CD14-positive monocyte (primary cell): ENCODE data around the gene TIMMDC1. TPM values are rescaled to one million over a fixed set of nuclear protein-coding genes. Genes with fewer than 3 reads are reported as not detected.
A peak's percentile ranks its signal among the peaks of the same experiment; 100 is the strongest.

ENCODE experiments used
- DNase-seq, 3 donors: peaks; one replicate each; pipeline ENCODE4 v3.0.0-alpha.2; 2011 to 2022
- H2AFZ ChIP-seq: 2 replicates; pipeline ENCODE4 v1.6.0; 2012; ENCODE audit warnings: mild to moderate bottlenecking, low read depth, low read length, inconsistent platforms; ENCODE audit not compliant: insufficient read depth, poor library complexity, severe bottlenecking
- H3K27ac ChIP-seq, 2 donors: 1 replicate in 1 of 2; 2 replicates in 1 of 2; pipeline ENCODE4 v1.5.1; 2012 to 2013; ENCODE audit warnings: low read length in 2 of 2, control low read depth in 1 of 2, inconsistent platforms in 1 of 2, low read depth in 1 of 2, mild to moderate bottlenecking in 1 of 2
- H3K27me3 ChIP-seq, 2 donors: one replicate each; pipeline versions ENCODE4 v1.6.0 to v1.6.1; 2011 to 2013; ENCODE audit warnings: low read length in 2 of 2; ENCODE audit not compliant: control insufficient read depth in 2 of 2, insufficient read depth in 2 of 2
- H3K36me3 ChIP-seq, 2 donors: replicated peaks in 1 of 2; 1 replicate in 1 of 2; 2 replicates in 1 of 2; pipeline versions ENCODE4 v1.5.1 to v1.6.1; 2012 to 2013; ENCODE audit warnings: low read length in 2 of 2, control low read depth in 1 of 2, inconsistent platforms in 1 of 2, mild to moderate bottlenecking in 1 of 2; ENCODE audit not compliant: insufficient read depth in 2 of 2, control insufficient read depth in 1 of 2
- H3K4me1 ChIP-seq, 2 donors: 1 replicate in 1 of 2; 2 replicates in 1 of 2; pipeline versions ENCODE4 v1.5.1 to v1.6.1; 2012 to 2013; ENCODE audit warnings: low read length in 2 of 2, control low read depth in 1 of 2, inconsistent platforms in 1 of 2, mild to moderate bottlenecking in 1 of 2, moderate library complexity in 1 of 2; ENCODE audit not compliant: insufficient read depth in 2 of 2, control insufficient read depth in 1 of 2
- H3K4me2 ChIP-seq: replicated peaks from 2 replicates; pipeline ENCODE3; 2012; ENCODE audit warnings: low read length, moderate library complexity, mild to moderate bottlenecking; ENCODE audit not compliant: poor library complexity, severe bottlenecking; ENCODE audit errors: extremely low read depth
- H3K4me3 ChIP-seq, 3 experiments: fragments of 200-600 bp in 1 of 3; sonication (generic) in 1 of 3; replicated peaks in 1 of 3; 1 replicate in 2 of 3; 2 replicates in 1 of 3; pipeline ENCODE4 v1.5.1; 2011 to 2013; ENCODE audit warnings: low read length in 3 of 3, mild to moderate bottlenecking in 3 of 3, control low read depth in 2 of 3, low read depth in 2 of 3, inconsistent platforms in 1 of 3, moderate library complexity in 1 of 3
- H3K79me2 ChIP-seq: 2 replicates; pipeline ENCODE4 v1.6.0; 2012; ENCODE audit warnings: mild to moderate bottlenecking, control low read depth, inconsistent platforms, low read length, moderate library complexity; ENCODE audit not compliant: insufficient read depth
- H3K9ac ChIP-seq: 2 replicates; pipeline ENCODE4 v1.6.0; 2017; ENCODE audit warnings: low read length, mild to moderate bottlenecking; ENCODE audit not compliant: insufficient read depth, poor library complexity, severe bottlenecking
- H3K9me3 ChIP-seq, 2 donors: replicated peaks in 1 of 2; 1 replicate in 1 of 2; 2 replicates in 1 of 2; pipeline versions ENCODE4 v1.5.1 to v1.6.1; 2012 to 2013; ENCODE audit warnings: low read length in 2 of 2, control low read depth in 1 of 2; ENCODE audit not compliant: control insufficient read depth in 1 of 2, insufficient read depth in 1 of 2
- H4K20me1 ChIP-seq: 2 replicates; pipeline ENCODE4 v1.6.0; 2012; ENCODE audit warnings: mild to moderate bottlenecking, low read length, control low read depth, moderate library complexity; ENCODE audit not compliant: insufficient read depth
- H3K27ac Mint-ChIP-seq, 7 donors: one replicate each; pipeline ENCODE4 v1.8.0; 2020; ENCODE audit warnings: mild to moderate bottlenecking in 7 of 7, mixed read lengths in 7 of 7, moderate library complexity in 6 of 7, inconsistent platforms in 2 of 7
- H3K27me3 Mint-ChIP-seq, 3 donors: one replicate each; pipeline ENCODE4 v1.8.0; 2021 to 2022; ENCODE audit warnings: low read depth in 3 of 3, mild to moderate bottlenecking in 3 of 3, mixed read lengths in 3 of 3, moderate library complexity in 3 of 3, inconsistent platforms in 1 of 3
- H3K36me3 Mint-ChIP-seq, 2 donors: one replicate each; pipeline ENCODE4 v1.8.0; 2020; ENCODE audit warnings: mixed read lengths in 2 of 2, inconsistent platforms in 1 of 2, mild to moderate bottlenecking in 1 of 2
- H3K4me1 Mint-ChIP-seq: one replicate; pipeline ENCODE4 v1.8.0; 2020; ENCODE audit warnings: mild to moderate bottlenecking, mixed read lengths
- H3K4me3 Mint-ChIP-seq, 2 donors: one replicate each; pipeline ENCODE4 v1.8.0; 2020; ENCODE audit warnings: mild to moderate bottlenecking in 2 of 2, mixed read lengths in 2 of 2, moderate library complexity in 1 of 2
- H3K9me3 Mint-ChIP-seq, 7 donors: one replicate each; pipeline ENCODE4 v1.8.0; 2020 to 2022; ENCODE audit warnings: mixed read lengths in 7 of 7, mild to moderate bottlenecking in 6 of 7, moderate library complexity in 6 of 7, inconsistent platforms in 2 of 7
- CTCF ChIP-seq: fragments of 200-600 bp; IDR thresholded peaks from one replicate; pipeline ENCODE4 v1.8.0; 2022; ENCODE audit warnings: antibody characterized with exemption, mild to moderate bottlenecking
- WGBS: methylation state at CpG from one replicate; pipeline ENCODE4 v1.1.5; 2013; ENCODE audit warnings: missing lambda C conversion rate; ENCODE audit not compliant: insufficient coverage; 5-methylcytosine and 5-hydroxymethylcytosine counted together
- intact Hi-C, 2 donors: fragments of 100-400 bp; cut with micrococcal nuclease; formaldehyde crosslinking; loops; one replicate each; pipeline versions ENCODE4 v1.15.0 to v1.15.1; 2023
- polyA plus RNA-seq, 3 donors: library from polyadenylated mRNA; depleted of rRNA in 1 of 3; unstranded in 2 of 3; stranded (reverse) in 1 of 3; fragments of 300-500 nt in 2 of 3; fragments of >200 nt in 1 of 3; fragmentation: Illumina TruSeq in 2 of 3; gene quantifications; 1 replicate in 2 of 3; 2 replicates in 1 of 3; pipeline ENCODE4 v1.2.3, GENCODE V29; 2012 to 2021

TIMMDC1 gene
- polyA plus RNA-seq, 3 donors, result 34.1 to 81.1 (median 78.2) TPM

DNA sequence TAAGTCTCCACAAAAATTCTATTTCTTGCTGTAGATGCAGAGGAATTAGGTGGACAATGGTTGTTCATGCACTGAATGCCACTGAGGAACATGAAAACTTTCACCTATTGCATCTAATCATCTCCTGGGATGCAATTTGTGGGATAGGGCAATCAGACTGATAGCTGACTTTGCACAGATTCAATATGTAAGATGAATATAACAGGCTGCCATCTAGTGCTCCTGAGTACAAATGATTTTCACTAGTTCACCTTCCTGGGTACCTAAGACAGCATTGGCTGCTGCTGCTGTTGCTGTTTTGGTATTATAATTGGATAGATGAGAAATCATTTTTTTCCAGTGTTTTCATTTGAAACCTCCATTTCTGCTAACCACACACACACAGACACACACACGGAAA is 19.7 kb downstream of the TIMMDC1 start:
- Histone ChIP-seq H2AFZ (no peak overlapping the region), H3K9ac (no peak overlapping the region), H3K4me3 (no peak overlapping the region), H3K9me3 (peaks cover 0 to 3% of the 10 kb centered on the region in 2 donors), H3K27me3 (no peaks in the 10 kb centered on the region), H3K27ac (no peak overlapping the region), H3K4me1 (no peaks in the 10 kb centered on the region), H3K79me2 (no peaks in the 10 kb centered on the region), H3K4me2 (no peak overlapping the region), H4K20me1 (no peaks in the 10 kb centered on the region), H3K36me3 (peaks cover 83 to 99% of the 10 kb centered on the region in 2 donors)
- Mint-ChIP-seq H3K36me3 (peaks cover 88 to 94% of the 10 kb centered on the region in 2 donors), H3K27ac (no peak overlapping the region), H3K9me3 (peaks cover 0 to 11% (median 3%) of the 10 kb centered on the region in 7 donors), H3K4me3 (no peak overlapping the region), H3K4me1 (no peaks in the 10 kb centered on the region), H3K27me3 (no peaks in the 10 kb centered on the region)
- TF ChIP-seq CTCF, result no peak
- no peak for DNase-seq
- intact Hi-C loops, result no loop called here
- no CpG with 5 or more reads among the region's 1 CpG for WGBS

GRCh38 chr3:119524931-119525662 is 26.8 kb downstream of the TIMMDC1 start:
- Mint-ChIP-seq H3K4me1 (no peaks in the 10 kb centered on the region), H3K36me3 (peaks cover 41 to 46% of the 10 kb centered on the region in 2 donors), H3K4me3 (no peak overlapping the region), H3K27ac (peak overlapping the region in 2 of 7 donors; percentile 7 to 29), H3K9me3 (peaks cover 0 to 4% (median 0%) of the 10 kb centered on the region in 7 donors), H3K27me3 (no peaks in the 10 kb centered on the region)
- no peak overlapping the region for H3K4me3 ChIP-seq
- H2AFZ ChIP-seq, result no peak overlapping the region
- no peaks in the 10 kb centered on the region for H3K27me3 ChIP-seq
- intact Hi-C loops, result no loop called here
- 83% methylated on average over 1 of the region's 4 CpGs for WGBS
- H3K36me3 ChIP-seq, result peaks cover 28 to 53% of the 10 kb centered on the region in 2 donors
- no peaks in the 10 kb centered on the region for H4K20me1 ChIP-seq
- H3K4me2 ChIP-seq, result no peak overlapping the region
- no peaks in the 10 kb centered on the region for H3K4me1 ChIP-seq
- H3K9me3 ChIP-seq, result peaks cover 0 to 3% of the 10 kb centered on the region in 2 donors
- TF ChIP-seq CTCF, result peak; percentile 68
- H3K27ac ChIP-seq, result peak overlapping the region in 1 of 2 donors; percentile 39
- no peak overlapping the region for H3K9ac ChIP-seq
- DNase-seq, result peak; percentile 21 to 41 (median 22)
- H3K79me2 ChIP-seq, result no peaks in the 10 kb centered on the region
